Activated T-helper 17 cell treated with anti-CD3 and anti-CD28 coated beads, Interleukin-2, amount 50 U/mL, for 72 hours (primary cell): ENCODE data around the gene ZNF496. TPM values are rescaled to one million over a fixed set of nuclear protein-coding genes. Genes with fewer than 3 reads are reported as not detected.
"Not testable (repeated sequence)": the region's sequence is repeated elsewhere in the genome, so short reads cannot be mapped to it uniquely, and the experiment has no call there.

Source experiments
- ATAC-seq: fragments of 150-1000 bp; cut with Tn5 transposase; replicated peaks from 2 replicates; pipeline ENCODE4 v1.10.0; 2021; ENCODE audit warnings: mild to moderate bottlenecking, moderate library complexity
- H3K27ac Mint-ChIP-seq: one replicate; pipeline ENCODE4 v1.8.0; 2022; ENCODE audit warnings: mixed read lengths
- H3K27me3 Mint-ChIP-seq: one replicate; pipeline ENCODE4 v1.8.0; 2022; ENCODE audit warnings: mixed read lengths
- H3K36me3 Mint-ChIP-seq: one replicate; pipeline ENCODE4 v1.8.0; 2022; ENCODE audit warnings: low read depth, mild to moderate bottlenecking, mixed read lengths
- H3K4me1 Mint-ChIP-seq: one replicate; pipeline ENCODE4 v1.8.0; 2022; ENCODE audit warnings: mixed read lengths
- H3K4me3 Mint-ChIP-seq: one replicate; pipeline ENCODE4 v1.8.0; 2022; ENCODE audit warnings: mild to moderate bottlenecking, mixed read lengths
- H3K9me3 Mint-ChIP-seq: one replicate; pipeline ENCODE4 v1.8.0; 2022; ENCODE audit warnings: mixed read lengths
- total RNA-seq, 2 donors: library from RNA; stranded (reverse); gene quantifications; one replicate each; pipeline ENCODE4 v1.2.3, GENCODE V29; 2022

Gene ZNF496
- total RNA-seq, 2 donors from 2014 or later, result 2.0 to 4.3 TPM

DNA sequence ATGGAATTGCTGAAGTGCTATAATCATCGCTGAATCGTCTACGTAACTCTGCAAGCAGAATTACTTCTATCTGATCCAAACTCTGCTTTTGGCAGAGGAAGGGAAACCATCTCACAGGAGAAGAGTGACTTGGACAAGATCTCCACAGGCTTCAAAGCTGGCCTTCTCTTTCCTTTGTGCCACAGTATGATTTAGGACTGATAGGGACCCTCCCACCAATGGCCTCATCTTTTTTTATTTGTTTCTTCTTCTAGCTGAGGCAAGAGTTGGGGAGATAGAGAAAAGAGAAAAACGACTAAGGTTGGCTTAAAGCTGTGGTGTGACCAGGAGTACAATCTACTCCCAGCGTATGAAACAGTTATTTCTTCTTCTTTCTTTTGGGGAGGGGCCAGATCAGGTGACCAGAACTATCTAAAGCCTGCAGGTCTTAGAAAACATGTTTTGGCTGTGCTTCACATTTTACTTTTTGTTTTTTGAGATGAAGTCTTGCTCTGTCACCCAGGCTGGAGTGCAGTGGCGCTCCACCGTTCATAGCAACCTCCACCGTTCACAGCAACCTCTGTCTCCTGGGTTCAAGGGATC is 35.0 kb downstream of the ZNF496 start:
- Mint-ChIP-seq H3K27me3 (no peaks in the 10 kb centered on the region), H3K4me3 (no peak overlapping the region), H3K36me3 (no peaks in the 10 kb centered on the region), H3K9me3 (no peaks in the 10 kb centered on the region), H3K4me1 (no peaks in the 10 kb centered on the region), H3K27ac (no peak overlapping the region)
- ATAC-seq, result no peak

DNA sequence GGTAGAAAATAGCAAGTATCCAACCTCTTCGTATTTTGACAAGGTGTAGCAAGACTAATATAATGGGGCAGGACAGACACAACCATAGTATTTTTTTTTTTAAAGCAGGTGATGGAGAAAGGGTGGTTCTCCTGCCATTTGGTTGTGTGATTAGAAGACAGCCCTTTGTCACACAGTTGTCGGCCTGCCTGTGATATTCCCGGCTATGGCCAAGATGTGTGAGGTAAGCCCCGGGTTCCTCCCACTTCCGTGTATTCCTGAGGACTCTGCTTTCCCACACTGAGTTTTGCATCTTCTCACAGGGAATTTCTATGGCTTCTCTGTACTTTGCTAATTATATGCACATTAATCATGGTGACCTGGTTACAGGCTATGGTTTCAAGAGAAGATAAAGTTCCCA is 35.9 kb downstream of the ZNF496 start:
- Mint-ChIP-seq H3K9me3 (no peaks in the 10 kb centered on the region), H3K27ac (no peak overlapping the region), H3K4me3 (no peak overlapping the region), H3K4me1 (no peaks in the 10 kb centered on the region), H3K27me3 (no peaks in the 10 kb centered on the region), H3K36me3 (no peaks in the 10 kb centered on the region)
- no peak for ATAC-seq

- H3K4me3 Mint-ChIP-seq, result no peak overlapping the region
- ATAC-seq, result no peak
These were observed 36.4 kb downstream of the ZNF496 start for GRCh38 chr1:247295274-247295684.

DNA sequence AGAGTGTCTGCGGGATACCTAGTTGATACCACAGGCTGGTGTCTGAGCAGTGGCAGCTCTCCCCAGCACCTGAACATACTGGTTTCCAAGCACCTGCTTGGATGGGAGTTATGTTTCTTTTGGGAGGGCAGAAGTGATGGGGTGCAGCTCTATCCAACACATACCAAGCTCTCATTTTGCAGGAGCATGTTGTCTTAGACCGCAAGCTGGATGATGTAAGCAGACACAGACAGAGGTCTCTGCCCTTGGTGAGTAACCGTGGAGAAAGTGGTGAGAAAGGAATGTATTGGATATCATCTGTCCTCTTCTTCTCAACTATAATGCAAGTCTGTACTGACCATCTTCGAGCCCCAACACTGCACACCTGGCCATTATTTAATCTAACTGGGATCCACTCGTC is 37.4 kb downstream of the ZNF496 start:
- Mint-ChIP-seq H3K36me3 (no peaks in the 10 kb centered on the region), H3K27ac (no peak overlapping the region), H3K4me1 (no peaks in the 10 kb centered on the region), H3K9me3 (no peaks in the 10 kb centered on the region), H3K27me3 (no peaks in the 10 kb centered on the region), H3K4me3 (no peak overlapping the region)
- ATAC-seq, result no peak

More at GRCh38 chr1:247295274-247295684, 36.4 kb downstream of the ZNF496 start:
- Mint-ChIP-seq H3K36me3 (no peaks in the 10 kb centered on the region), H3K27ac (no peak overlapping the region), H3K4me1 (no peaks in the 10 kb centered on the region), H3K27me3 (no peaks in the 10 kb centered on the region), H3K9me3 (no peaks in the 10 kb centered on the region)

GRCh38 chr1:247293047-247293446 is 38.6 kb downstream of the ZNF496 start:
- no peak overlapping the region for H3K4me3 Mint-ChIP-seq
- H3K27me3 Mint-ChIP-seq, result no peaks in the 10 kb centered on the region
- H3K4me1 Mint-ChIP-seq, result peaks cover 4% of the 10 kb centered on the region
- H3K27ac Mint-ChIP-seq, result no peak overlapping the region
- no peak for ATAC-seq
- no peaks in the 10 kb centered on the region for H3K36me3 Mint-ChIP-seq
- no peaks in the 10 kb centered on the region for H3K9me3 Mint-ChIP-seq

DNA sequence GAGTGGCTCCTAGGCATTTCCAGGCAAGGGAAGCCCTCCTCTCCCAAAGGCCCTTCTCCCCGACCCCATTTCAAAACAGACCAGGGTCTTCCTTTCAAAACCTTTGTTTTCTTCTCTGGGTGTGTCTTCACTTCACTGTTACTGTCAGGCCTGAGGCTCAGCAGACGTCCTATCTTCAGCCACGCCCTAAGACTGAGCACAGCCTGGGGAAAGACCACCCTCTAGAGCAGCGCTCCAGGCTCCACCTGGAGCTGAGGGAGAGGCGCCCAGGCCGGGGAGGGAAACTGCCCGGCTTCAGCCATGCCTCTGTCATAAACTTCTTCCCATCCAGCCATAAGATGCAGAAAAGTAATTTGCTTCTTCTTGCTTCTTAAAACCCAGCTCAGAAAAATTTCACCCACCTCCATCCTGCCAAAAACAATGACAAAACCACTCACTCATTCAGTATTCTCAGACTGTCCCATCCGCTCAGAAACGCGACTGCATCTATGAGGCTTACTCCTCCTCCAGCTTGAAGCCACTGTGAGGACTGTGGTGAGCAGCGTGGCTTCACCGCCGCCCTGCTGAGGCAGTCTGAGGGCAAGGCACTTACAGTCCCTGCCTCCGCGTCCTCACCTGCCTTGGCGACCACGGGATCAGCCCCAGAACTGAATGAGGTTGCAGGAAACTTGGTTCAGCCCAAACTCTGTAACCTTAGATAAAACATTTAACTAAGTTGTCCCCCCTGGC is 39.7 kb downstream of the ZNF496 start:
- H3K27me3 Mint-ChIP-seq, result no peaks in the 10 kb centered on the region
- ATAC-seq, result no peak
- no peak overlapping the region for H3K4me3 Mint-ChIP-seq
- no peaks in the 10 kb centered on the region for H3K36me3 Mint-ChIP-seq
- peaks cover 4% of the 10 kb centered on the region for H3K4me1 Mint-ChIP-seq
- H3K27ac Mint-ChIP-seq, result no peak overlapping the region
- H3K9me3 Mint-ChIP-seq, result no peaks in the 10 kb centered on the region

GRCh38 chr1:247291161-247291560 is 40.5 kb downstream of the ZNF496 start:
- no peaks in the 10 kb centered on the region for H3K27me3 Mint-ChIP-seq
- peaks cover 4% of the 10 kb centered on the region for H3K4me1 Mint-ChIP-seq
- H3K4me3 Mint-ChIP-seq, result no peak overlapping the region
- no peak overlapping the region for H3K27ac Mint-ChIP-seq
- H3K9me3 Mint-ChIP-seq, result no peaks in the 10 kb centered on the region
- no peak for ATAC-seq
- no peaks in the 10 kb centered on the region for H3K36me3 Mint-ChIP-seq

- H3K27ac Mint-ChIP-seq, result no peak overlapping the region
These were observed 41.1 kb downstream of the ZNF496 start for GRCh38 chr1:247290576-247290975.

DNA sequence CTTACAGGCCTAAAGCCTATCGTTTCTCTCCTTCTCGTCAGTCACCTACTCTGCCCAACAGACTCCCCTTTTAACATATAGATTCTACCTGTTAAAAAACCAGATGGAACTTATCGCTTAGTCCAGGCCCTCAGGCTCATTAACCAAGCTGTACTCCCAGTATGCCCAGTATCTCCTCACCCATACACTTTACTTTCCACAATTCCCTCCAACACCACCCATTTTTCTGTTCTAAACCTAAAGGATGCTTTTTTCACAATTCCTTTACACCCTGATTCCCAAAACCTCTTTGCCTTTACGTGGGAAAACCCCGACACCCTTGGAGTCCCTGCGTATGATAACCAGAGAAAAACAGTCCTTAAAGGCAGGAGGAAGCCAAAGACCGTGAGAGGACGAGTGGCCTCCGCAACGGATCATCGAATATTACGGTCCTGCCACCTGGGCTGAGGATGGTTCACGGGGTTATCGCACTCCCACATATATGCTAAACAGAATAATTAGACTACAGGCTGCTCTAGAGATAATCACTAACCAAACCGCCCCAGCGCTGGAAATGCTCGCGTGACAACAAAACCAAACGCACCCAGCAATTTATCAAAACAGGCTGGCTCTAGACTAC is 42.3 kb downstream of the ZNF496 start:
- not testable (repeated sequence) for H3K27ac Mint-ChIP-seq, H3K9me3 Mint-ChIP-seq, H3K4me3 Mint-ChIP-seq, H3K4me1 Mint-ChIP-seq, ATAC-seq, H3K36me3 Mint-ChIP-seq, H3K27me3 Mint-ChIP-seq

More at GRCh38 chr1:247290576-247290975, 41.1 kb downstream of the ZNF496 start:
- H3K4me3 Mint-ChIP-seq, result no peak overlapping the region
- no peaks in the 10 kb centered on the region for H3K27me3 Mint-ChIP-seq
- H3K36me3 Mint-ChIP-seq, result no peaks in the 10 kb centered on the region
- peaks cover 4% of the 10 kb centered on the region for H3K4me1 Mint-ChIP-seq
- no peak for ATAC-seq
- H3K9me3 Mint-ChIP-seq, result peaks cover 3% of the 10 kb centered on the region

GRCh38 chr1:247288341-247288740 is 43.3 kb downstream of the ZNF496 start:
- no peaks in the 10 kb centered on the region for H3K27me3 Mint-ChIP-seq
- no peak for ATAC-seq
- peaks cover 4% of the 10 kb centered on the region for H3K4me1 Mint-ChIP-seq
- H3K36me3 Mint-ChIP-seq, result no peaks in the 10 kb centered on the region
- no peak overlapping the region for H3K4me3 Mint-ChIP-seq
- H3K27ac Mint-ChIP-seq, result no peak overlapping the region
- H3K9me3 Mint-ChIP-seq, result peaks cover 3% of the 10 kb centered on the region

- no peaks in the 10 kb centered on the region for H3K36me3 Mint-ChIP-seq
- no peak overlapping the region for H3K27ac Mint-ChIP-seq
- H3K27me3 Mint-ChIP-seq, result no peaks in the 10 kb centered on the region
These were observed 44.2 kb downstream of the ZNF496 start for GRCh38 chr1:247287460-247287859.

DNA sequence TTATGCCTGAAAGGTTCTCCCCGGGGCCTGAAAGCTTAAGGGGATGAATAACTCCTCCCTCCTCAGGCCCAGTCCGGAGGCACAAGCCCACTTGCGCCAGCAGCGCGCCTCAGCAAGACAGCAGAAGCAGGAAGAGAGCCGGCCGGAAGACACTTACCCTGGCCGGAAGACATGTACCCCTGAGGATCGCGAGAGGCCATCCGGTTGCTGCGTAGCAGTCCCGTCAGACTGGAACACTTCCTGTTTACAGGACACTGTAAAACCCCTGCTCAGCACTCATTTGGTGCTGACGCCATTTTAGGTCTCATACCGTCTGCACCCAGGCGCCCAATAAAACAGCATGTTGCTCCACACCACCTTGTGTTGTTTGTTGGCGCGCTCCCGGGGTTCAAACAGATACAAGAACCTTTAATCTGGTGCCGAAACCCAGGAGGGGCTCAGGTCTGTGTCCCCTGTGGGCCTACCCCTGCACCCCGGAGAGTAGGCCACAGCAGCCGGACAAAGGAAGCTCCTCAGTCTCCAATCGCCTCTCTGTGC is 45.5 kb downstream of the ZNF496 start:
- Mint-ChIP-seq H3K4me1 (peaks cover 4% of the 10 kb centered on the region), H3K27ac (no peak overlapping the region), H3K27me3 (no peaks in the 10 kb centered on the region), H3K36me3 (no peaks in the 10 kb centered on the region), H3K9me3 (peaks cover 3% of the 10 kb centered on the region), H3K4me3 (no peak overlapping the region)
- ATAC-seq, result no peak

More at GRCh38 chr1:247287460-247287859, 44.2 kb downstream of the ZNF496 start:
- Mint-ChIP-seq H3K4me3 (no peak overlapping the region), H3K4me1 (peaks cover 4% of the 10 kb centered on the region), H3K9me3 (peaks cover 3% of the 10 kb centered on the region)
- ATAC-seq, result no peak

- H3K36me3 Mint-ChIP-seq, result no peaks in the 10 kb centered on the region
- peaks cover 4% of the 10 kb centered on the region for H3K9me3 Mint-ChIP-seq
- no peak overlapping the region for H3K4me3 Mint-ChIP-seq
- no peak overlapping the region for H3K27ac Mint-ChIP-seq
- H3K27me3 Mint-ChIP-seq, result no peaks in the 10 kb centered on the region
- peaks cover under 1% of the 10 kb centered on the region for H3K4me1 Mint-ChIP-seq
- ATAC-seq, result no peak
These were observed 50.6 kb downstream of the ZNF496 start for GRCh38 chr1:247281001-247281574.

GRCh38 chr1:247277191-247277590 is 54.5 kb downstream of the ZNF496 start:
- peaks cover 5% of the 10 kb centered on the region for H3K4me1 Mint-ChIP-seq
- H3K9me3 Mint-ChIP-seq, result peaks cover 5% of the 10 kb centered on the region
- no peaks in the 10 kb centered on the region for H3K36me3 Mint-ChIP-seq
- peaks cover 4% of the 10 kb centered on the region for H3K27me3 Mint-ChIP-seq
- no peak for ATAC-seq
- H3K4me3 Mint-ChIP-seq, result no peak overlapping the region
- no peak overlapping the region for H3K27ac Mint-ChIP-seq
